ENCODE data around the gene TNFRSF8.

- TF ChIP-seq, protein P1, sequence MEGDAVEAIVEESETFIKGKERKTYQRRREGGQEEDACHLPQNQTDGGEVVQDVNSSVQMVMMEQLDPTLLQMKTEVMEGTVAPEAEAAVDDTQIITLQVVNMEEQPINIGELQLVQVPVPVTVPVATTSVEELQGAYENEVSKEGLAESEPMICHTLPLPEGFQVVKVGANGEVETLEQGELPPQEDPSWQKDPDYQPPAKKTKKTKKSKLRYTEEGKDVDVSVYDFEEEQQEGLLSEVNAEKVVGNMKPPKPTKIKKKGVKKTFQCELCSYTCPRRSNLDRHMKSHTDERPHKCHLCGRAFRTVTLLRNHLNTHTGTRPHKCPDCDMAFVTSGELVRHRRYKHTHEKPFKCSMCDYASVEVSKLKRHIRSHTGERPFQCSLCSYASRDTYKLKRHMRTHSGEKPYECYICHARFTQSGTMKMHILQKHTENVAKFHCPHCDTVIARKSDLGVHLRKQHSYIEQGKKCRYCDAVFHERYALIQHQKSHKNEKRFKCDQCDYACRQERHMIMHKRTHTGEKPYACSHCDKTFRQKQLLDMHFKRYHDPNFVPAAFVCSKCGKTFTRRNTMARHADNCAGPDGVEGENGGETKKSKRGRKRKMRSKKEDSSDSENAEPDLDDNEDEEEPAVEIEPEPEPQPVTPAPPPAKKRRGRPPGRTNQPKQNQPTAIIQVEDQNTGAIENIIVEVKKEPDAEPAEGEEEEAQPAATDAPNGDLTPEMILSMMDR (IDR thresholded peaks at IDR 0.05): no peak
- TF ChIP-seq EZH2 (IDR thresholded peaks at IDR 0.05; ENCODE audit: borderline replicate concordance, insufficient read depth, low read depth, low read length, poor library complexity, severe bottlenecking): no peak
These were observed 16.4 kb upstream of the TNFRSF8 start for GRCh38 chr1:12046749-12047119.
